Adipose tissue (tissue), 3 donors: Measurements from ENCODE around the gene RPL32. TPM values are rescaled to one million over a fixed set of nuclear protein-coding genes. Genes with fewer than 3 reads are reported as not detected.
"Not testable (repeated sequence)": the region's sequence is repeated elsewhere in the genome, so short reads cannot be mapped to it uniquely, and the experiment has no call there.

ENCODE experiments used
- H3K27ac ChIP-seq: one replicate; pipeline ENCODE4 v1.5.1; 2013; ENCODE audit warnings: low read depth, low read length
- WGBS, 3 donors: extraction: QIAGEN DNeasy Blood & Tissue Kit; methylation state at CpG; one replicate each; pipeline ENCODE4 v1.1.7; 2013; 5-methylcytosine and 5-hydroxymethylcytosine counted together
- polyA plus RNA-seq, 3 donors: library from polyadenylated mRNA; stranded (reverse); fragments of 200-250 nt; gene quantifications; one replicate each; pipeline ENCODE4 v1.2.3, GENCODE V29; 2013
- donor health status: healthy with polysubstance abuse.
- donor health status: Bipolar disorder and iron deficiency.
- donor health status: healthy.

Gene RPL32
- polyA plus RNA-seq, 3 donors, result 1,949 to 3,304 (median 2,810) TPM

DNA sequence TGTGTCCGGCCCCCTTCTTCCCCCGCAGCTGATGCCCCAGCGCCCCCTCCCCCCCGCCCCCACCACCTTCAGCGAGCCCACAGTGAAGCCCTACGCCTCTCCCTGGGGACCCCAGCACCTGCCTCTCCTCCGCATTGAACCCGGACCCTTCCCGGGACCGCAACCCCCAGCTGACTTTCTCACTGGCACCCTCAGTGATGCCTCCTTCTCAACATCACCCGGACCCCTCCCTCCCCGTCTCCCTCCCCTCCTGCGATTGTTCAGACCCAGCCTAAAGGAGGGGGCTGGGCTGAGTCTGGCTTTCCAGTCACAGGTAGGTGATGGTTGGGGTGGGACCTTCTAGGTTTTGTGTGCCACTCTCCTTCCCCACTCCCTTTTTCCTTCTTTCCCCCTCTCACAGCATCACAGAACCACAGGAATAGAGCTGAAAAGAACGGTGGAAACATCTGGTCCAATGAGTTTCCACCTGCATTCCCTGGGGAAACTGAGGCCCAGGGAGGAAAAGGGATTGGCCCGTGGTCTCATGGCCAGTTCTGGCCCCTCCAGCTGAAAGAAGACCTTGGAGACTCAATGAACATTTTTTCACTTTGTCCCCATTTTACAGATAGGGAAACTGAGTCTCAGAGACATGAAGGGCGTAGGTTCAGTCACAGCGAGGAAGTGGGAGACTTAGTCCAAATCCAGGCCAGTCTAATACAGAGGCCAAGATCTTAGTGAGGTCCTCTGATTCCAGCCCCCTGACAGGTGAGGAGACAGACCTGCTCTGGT, 44.1 kb downstream of the RPL32 start:
- H3K27ac ChIP-seq, result no peak overlapping the region
- WGBS, 3 donors, result 64 to 70% (median 69%) methylated on average over 11 to 15 of the region's 17 CpGs

DNA sequence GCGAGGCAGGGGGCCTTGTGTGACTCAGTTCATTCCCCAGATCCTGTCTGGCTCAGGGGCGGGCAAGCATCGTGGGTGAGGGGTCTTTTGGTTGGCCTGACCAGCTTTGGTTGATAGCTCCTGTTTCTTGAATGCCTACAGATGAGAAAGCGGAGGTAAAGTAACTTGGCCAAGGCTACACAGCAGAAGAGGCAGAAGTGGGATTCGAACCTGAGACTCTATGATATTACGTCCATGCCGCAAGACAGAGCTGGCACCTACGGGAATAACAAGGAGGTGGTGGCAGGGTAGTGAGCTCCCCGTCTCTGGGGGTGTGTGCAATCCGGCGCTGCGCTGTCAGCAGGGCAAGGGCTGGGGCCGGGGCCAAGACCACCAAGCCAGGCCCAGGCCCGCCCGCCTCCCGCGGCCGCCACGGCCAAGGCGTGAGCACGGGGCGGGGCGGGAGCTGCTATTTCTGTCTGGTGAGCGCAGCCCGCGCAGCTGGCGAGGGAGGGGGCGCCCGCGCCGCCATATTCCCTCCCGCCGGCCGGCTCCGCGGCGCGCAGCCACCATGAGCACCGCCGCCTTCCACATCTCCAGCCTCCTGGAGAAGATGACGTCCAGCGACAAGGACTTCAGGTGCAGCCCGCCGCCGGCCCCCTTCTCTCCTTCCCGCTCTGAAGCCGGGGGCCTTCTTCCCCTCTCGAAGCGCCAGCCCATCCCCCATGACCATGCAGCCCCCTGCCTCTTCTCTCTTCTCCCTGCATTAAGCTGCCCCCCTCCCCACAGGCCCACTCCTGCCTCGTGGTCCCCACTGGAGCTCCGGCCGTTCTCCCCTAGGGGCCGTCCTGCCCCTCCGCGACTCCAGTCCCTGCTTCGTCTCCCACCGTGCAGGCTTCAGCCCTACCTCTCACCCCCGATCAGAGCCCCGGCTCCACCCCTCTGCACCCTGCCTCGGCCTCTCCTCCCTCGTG, 44.9 kb downstream of the RPL32 start, which contains the start of gene CAND2:
Gene CAND2, plus strand, starts transcription at position 510 of the 953 bp plus-strand sequence. Its CDS starts 41 bp downstream, at position 551.
- WGBS, 3 donors, result 7 to 9% (median 7%) methylated on average over 50 to 61 of the region's 61 CpGs
- H3K27ac ChIP-seq, result no peak within 1 kb of the TSS

- WGBS, 3 donors, result 83 to 89% (median 83%) methylated on average over 5 of the region's 5 CpGs
- H3K27ac ChIP-seq, result no peak overlapping the region
These were observed 47.7 kb downstream of the RPL32 start for GRCh38 chr3:12793701-12794100.

DNA sequence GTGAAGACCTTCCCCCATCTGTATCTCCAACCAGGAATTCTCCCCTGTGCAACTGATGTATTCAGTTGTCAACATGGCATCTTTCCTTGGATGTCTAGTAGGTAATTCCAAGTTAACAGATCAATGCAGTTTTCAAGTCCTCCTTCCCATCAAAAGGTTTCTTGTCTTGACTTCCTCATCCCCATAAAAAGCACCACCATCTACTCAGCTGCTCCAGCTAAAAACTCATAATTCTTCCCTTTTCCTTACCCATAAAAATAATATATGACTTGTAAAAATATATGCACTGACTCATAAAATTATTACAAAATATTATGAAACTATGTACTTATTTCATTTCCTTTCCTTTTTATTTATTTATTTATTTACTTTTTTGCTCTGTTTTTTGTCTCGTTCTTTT, 49.9 kb downstream of the RPL32 start:
- no peak overlapping the region for H3K27ac ChIP-seq
- WGBS, 3 donors, result 65 to 88% (median 78%) methylated on average over 1 of the region's 1 CpG

DNA sequence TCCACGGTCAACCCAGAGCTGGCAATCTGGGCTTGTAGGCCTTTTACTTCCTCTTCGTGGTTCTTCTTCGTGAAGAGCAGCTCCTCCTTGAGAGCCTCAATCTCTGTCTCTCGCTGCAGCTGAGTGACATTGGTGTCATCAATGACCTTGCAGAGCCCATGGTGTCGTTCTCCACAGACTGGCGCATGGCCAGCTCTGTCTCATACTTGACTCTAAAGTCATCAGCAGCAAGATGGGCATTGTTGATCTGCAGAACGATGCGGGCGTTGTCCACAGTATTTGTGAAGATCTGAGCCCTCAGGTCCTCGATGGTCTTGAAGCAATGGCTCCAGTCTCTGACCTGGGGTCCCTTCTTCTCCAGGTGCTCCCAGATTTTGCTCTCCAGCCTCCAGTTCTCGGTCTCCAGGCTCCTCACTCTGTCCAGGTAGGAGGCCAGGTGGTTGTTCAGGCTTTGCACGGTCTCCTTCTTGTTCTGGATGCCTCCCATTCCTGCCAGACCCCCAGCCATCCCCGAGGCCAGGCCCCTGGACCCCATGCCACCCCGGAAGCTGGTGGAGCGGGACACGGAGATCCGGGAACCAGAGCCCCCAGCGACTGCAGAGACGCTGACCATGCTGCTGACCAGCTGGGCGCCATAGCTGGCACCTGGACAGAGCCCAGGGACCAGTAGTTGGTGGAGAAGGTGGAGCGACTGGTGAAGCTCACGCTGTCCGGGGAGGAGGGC, 53.2 kb downstream of the RPL32 start:
- 82 to 90% (median 86%) methylated on average over 23 of the region's 23 CpGs for WGBS, 3 donors
- H3K27ac ChIP-seq, result not testable (repeated sequence)

GRCh38 chr3:12787346-12787745, 54.0 kb downstream of the RPL32 start:
- 51 to 77% (median 54%) methylated on average over 8 to 9 of the region's 9 CpGs for WGBS, 3 donors
- not testable (repeated sequence) for H3K27ac ChIP-seq

DNA sequence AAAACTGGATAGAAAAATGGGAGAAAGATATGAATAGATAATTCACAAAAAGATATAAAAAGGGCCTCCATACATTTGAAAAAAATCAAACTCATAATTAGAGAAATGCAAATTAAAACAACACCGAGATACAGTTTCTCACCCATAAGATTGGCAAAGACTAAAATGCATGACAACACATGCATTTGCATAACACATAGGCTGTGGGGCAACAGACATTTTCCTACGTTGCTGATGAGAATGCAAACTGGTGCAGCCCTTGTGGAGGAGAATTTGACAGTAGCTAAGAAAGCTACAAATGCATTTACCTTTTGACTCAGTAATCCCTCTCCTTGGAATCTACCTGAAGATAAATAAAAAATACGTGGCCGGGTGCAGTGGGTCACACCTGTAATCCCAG, 56.3 kb downstream of the RPL32 start:
- no peak overlapping the region for H3K27ac ChIP-seq
- WGBS, 3 donors, result 63 to 71% (median 65%) methylated on average over 4 of the region's 4 CpGs

Other genes starting within 250 kb of the RPL32 start
- 10 to 100 TPM; 36.4 to 57.0 (median 42.4) TPM for gene RAF1, start 177.4 kb downstream of the RPL32 start, polyA plus RNA-seq
- under 1 TPM in 1 of 3 donors, not detected in 2; 0.76 TPM for gene TMEM40, start 82.3 kb downstream of the RPL32 start, polyA plus RNA-seq
- 1 to 10 TPM in 2 of 3 donors, under 1 TPM in 1; 0.79 to 2.0 (median 1.1) TPM for gene CAND2, start 44.9 kb downstream of the RPL32 start, polyA plus RNA-seq
- 10 to 100 TPM in 2 of 3 donors, 1 to 10 TPM in 1; 9.5 to 36.8 (median 26.8) TPM for gene IQSEC1, start 231.9 kb upstream of the RPL32 start, polyA plus RNA-seq